NCI-H2107 (cell line): ENCODE measurements around the gene CTAG1A.
"Not testable (repeated sequence)": the region's sequence is repeated elsewhere in the genome, so short reads cannot be mapped to it uniquely, and the experiment has no call there.

Experiments used
- DNase-seq: peaks from one replicate; lab custom pipeline; 2025; lab: John Stamatoyannopoulos, UW

Gene CTAG1A

DNA sequence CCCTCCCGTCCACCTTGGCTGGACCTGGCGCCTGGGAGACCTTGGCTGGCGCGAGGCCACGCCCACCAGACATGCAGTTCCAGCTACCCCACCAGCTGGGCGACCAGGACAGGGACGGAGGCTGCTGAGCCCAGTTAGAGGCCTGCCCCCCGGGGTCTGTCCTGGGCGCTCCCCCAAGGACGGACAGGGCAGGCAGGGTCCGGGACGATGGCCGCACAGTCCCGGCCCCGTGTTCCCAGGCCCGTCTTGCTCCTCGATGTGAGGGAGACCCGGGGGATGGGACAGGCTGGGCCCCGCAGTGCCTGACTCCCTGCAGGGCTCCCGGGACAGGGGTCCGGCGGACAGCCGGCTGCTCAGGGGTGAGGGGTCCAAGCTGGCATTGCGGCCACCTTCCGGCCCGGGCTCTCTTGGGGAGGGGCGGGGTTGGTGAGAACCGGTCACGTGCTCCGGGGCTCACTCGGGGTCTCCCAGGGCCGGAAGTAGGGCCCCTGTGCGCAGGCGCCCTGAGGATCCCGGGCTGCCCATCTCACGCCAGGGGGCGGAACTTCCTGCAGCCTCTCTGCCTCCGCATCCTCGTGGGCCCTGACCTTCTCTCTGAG lies at the start of gene CTAG1A:
TSS of gene CTAG1A (plus strand) at position 549 of the 599 bp plus-strand sequence. CDS start 74 bp downstream, outside the sequence.
- DNase-seq, result not testable (repeated sequence)

DNA sequence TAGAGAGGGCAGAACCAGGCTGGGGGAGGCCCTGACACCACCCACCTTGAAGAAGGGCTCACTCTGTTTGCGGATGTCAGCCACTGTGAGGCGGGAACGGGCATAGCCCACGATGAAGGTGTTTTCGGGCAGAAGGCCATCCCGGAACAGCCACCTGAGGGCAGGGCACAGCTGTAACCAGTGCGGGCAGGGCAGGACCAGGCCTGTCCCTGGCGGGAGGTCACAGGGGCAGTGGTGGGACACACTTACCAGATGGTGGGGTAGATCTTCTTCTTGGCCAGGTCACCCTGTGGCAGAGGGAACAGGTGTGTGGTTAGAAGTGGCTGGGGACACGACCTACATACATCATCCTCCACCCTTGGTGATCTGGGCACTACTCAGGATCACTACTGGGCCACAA lies 49.0 kb upstream of the CTAG1A start:
- DNase-seq, result no peak

DNA sequence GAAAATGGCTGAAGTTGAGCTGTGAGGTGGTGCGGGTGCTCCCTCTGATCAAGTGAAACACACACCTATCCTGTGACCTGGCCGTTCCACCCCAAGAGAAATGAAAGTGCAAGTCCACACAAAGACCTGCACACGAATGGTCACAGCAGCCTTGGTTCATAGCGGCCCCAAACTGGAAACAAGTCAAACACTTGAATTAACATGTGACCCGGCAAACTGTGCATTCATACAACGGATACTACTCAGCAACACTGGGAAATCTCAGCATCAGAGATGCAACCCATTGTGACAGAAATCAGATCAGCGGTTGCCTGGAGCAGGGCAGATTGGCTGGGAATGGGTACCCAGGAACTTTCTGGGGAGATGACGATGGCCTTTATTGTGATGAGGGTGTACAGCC lies 45.9 kb upstream of the CTAG1A start:
- DNase-seq, result no peak

DNA sequence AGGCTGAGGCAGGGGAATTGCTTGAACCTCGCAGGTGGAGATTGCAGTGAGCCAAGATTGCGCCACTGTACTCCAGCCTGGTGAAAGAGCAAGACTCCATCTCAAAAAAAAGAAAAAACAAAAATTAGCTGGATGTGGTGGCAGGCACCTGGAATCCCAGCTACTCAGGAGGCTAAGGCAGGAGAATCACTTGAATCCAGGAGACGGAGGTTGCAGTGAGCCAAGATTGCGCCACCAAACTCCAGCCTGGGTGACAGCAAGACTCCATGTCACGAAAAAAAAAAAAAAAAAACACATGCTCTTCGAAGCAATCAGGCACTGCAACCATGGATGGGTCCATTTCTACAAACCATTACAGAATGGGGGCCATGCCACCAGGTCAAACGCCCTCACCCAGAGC lies 44.6 kb upstream of the CTAG1A start:
- DNase-seq, result not testable (repeated sequence)

DNA sequence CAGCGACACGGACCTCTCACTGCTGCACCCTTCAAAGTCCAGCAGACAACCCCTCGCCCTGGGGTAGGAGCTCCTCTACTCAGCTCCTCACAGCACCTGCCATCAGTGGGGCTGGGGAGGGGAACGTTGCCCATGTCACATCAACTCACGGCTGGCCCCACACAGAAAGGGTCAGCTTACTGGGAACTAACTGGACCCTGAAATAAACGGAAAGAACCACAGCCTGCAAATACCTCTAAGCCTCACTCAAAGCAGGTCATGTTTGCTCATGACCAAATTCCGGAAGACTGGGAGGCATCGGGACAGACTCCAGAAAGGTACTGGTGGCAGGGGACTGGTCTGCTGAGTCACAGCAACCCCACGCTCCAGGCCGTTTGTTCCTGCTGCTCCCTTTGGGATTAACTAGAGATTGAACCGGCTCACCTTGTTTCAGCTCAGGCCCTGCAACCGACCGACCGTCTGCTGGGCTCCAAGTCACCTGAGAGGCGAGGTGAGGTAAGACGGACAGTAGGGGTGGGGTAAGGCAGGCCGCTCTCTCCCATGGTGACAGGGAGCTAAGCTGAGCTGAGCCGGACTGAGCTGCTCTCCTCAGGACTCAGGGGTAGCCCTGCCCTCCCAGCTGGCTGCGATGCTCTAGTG lies 43.9 kb upstream of the CTAG1A start:
- DNase-seq, result no peak

DNA sequence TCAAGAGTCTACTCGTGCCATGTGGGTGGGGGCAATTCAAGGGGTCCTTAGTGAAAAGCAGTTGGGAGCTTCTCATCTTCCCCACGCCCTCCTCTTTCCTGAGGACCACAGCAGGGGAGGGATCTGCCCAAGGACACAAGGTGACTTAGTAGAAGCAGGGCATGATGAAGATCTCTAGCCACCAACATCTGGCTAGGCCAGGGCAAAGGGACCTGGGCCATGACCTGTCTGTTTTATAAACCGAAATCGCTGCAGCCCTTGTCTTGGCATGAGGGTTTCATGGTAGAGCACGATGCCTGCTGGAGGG lies 43.4 kb upstream of the CTAG1A start:
- DNase-seq, result no peak

DNA sequence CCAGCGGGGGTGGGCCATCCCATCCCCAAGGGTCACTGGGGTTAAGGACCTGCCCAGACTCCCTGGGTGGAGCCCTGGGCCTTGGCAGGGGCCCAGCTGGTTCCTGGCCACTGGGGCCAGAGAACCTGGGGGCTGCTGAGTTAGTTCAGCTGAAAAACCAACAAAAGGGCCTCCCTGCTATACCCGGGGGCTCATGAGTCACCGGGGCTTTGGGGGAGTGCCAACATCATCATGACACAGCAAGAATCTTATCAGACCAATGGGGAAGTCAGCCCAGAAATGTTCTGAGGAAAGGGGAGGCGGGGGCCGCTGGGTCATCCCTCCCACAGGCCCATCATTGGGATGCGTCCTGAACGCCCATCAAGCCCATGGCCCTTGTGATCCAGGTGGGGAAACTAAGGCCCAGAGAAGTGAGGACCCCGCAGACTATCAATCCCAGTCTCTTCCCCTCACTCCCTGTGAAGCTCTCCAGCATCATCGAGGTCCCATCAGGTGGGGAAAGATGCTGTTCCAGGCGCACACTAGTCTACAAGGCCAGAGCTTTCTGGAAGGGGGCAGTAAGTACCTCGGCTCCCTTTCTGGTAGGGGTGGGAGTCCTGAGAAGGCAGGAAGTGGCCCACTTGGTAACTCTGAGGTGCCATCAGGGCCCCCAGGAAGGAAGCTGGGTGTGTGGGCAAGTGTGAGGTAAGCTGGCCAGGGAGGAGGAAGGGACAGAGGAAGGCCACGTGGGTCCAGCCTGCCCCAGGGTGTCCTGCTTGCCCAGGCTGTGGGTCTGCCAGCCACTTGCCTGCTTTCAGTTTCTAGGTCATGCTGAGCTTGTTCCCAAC lies 42.8 kb upstream of the CTAG1A start:
- no peak for DNase-seq

DNA sequence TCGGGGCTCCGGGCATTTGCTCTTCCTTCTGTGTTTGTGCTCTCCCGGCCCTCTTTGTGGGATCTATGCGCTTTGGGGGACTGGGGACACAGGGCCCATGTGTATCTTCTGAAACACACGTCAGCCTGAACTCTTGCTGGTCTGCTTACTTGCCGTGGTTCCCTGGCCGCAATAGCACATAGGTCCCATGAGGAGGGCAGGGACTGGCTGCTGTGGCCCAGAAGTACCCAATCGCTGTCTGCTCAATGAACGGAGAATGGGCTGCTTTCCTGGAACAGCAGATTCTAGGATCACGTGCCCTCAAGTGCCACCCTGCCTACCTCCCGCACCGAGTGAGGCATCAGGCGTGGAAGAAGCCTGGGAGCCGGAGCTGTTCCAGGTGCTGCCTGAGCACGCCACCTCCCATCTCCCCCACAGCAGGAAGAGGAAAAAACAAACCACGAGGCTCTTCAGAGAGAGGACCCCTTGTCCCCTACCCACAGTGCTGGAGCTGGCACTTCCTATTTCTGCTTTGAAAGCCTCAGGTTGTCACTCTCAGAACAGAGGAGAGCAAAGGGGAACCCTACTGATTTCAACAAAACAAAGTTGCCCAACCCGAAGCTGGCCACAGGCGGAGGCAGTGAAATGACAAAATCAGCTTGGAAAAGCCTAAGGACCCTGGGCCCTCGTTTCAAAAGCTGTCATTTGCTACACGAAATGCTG lies 42.1 kb upstream of the CTAG1A start:
- no peak for DNase-seq

DNA sequence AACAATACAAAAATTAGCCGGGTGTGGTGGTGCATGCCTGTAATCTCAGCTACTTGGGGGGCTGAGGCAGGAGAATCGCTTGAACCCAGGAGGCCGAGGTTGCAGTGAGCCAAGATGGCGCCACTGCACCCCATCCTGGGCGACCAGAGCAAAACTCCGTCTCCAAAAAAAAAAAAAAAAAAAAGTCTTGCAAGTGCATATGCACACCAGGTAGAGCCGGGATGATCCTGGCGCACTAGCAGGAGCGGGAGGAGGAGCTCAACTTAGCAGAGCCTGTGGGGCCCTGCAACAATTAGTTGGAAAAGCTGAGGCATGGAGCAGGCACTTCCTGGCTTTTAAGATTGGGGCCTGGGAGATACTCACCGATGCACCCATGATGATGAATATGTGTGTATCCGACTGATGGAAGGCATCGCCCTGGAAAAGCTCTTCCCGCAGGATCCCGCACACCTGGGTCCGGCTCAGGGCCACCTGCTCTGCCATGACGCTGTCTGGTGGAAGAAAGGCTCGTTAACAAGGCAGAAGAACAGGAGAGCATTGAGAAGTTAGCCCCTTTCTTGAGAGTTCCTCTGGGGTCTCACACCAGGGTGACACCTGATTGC lies 39.2 kb upstream of the CTAG1A start:
- DNase-seq, result no peak

DNA sequence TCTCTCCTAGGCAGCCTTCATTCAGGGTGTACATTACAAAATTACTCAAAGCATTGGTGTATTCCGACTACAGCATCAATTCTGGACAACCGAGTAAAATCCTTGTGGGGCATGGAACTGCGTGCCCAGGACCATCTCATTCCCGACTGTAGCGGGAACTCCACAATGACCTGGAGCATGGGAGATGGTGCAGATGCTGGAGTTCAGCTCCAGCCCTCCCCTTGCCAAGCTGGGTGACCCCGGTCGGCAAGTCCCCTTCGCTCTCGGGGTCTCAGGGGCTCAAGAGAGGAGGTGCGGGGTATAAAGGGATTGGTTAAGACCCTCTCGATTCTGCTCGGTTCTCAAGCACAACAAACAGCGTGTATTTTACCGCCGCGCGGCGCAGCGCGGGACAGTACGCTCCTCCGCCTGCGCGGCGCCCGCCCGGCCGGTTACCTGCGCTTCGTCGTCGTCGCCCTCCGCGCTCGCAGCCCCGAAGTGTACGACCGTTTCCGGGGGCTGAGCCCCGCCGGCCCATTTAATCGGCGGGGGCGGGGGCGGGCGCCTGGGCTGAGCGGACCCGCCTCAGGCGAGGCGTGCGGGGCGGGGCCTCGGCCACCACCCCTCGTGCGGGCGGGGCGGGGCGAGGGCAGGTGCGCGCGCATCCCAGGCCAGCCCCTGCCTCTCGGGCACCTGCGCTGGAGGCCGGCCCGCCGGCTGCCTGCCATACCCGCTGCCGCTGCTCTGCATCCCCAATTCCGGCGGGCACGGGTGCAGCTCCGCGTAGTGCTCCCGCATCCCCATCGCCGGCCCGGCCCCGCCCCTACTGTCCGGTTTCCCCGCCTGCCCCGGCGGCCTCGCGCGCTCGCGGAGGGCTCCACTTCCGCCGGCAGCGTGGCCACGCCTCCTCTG lies 38.3 kb upstream of the CTAG1A start, which contains the start of gene G6PD:
TSS of gene G6PD (minus strand) at position 493 of the 891 bp plus-strand sequence. CDS start 691 bp downstream, outside the sequence.
- DNase-seq, result peak; percentile 79

DNA sequence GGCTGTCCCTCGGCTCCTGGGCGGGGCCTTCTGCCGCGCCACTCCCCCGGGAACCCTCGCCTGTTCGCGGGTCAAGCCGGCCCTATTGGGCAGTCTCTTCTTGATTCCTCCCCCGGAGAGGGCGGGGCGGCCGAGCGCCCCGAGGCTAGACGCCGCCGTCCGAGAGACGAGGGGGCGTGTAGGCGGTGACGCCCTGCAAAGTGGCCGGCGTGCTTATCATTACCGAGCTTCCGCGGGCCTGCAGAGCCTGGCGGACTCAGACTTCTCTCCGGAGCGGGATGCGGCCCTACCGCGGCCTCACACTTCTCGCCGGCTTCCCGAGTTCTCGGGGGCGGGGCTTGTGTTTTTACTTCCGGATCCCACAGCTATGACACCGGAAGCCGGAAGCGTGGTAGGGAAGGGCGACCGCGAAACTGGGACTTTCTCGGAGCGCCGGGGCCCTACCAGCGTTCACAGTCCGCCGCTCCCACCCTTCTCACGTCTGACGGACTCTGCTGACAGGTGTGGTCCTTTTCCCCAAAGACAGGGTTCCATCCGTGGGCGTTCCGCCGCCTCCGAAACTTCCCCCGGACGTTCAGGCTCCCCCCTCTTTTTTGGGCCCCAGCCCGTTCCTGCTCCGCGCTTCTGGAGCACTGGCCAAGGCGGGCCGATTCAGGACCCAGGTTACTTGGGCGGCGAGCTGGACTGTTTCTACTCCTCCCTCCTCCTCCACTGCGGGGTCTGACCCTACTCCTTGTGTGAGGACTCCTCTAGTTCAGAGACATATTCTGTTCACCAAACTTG lies 37.5 kb upstream of the CTAG1A start, which contains the start of gene IKBKG:
TSS of gene IKBKG (plus strand) at position 376 of the 783 bp plus-strand sequence. CDS start 4,383 bp downstream, outside the sequence.
- DNase-seq, result peak; percentile 86

DNA sequence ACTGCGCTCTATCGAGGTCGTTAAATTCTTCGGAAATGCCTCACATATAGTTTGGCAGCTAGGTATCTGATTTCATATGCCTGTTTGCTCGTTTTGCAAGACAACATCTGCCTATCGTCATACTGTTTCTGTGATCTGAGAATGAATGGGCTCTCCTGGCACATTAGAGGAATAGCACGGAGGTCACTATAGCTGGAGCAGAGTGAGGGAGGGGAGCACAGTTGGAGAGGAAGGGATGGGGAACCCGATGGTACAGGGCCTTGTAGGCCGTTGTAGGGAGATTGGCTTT lies 37.0 kb upstream of the CTAG1A start:
- DNase-seq, result no peak

DNA sequence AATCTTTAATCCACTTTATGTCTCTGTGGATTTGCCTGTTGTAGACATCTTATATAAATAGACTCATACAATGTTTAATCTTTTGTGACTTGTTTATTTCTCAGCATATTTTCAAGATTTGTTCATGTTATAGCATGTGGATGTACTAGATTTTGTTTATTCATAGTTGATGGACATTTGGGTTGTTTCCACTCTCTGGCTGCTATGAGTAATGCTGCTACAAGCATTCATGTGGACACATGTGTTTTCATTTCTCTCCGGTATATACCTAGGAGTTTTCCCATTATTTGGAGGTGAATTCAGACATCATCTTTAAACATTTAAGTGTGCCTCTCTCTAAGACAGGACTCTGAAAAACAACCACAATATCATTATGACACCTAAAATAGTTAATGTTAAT lies 35.2 kb upstream of the CTAG1A start:
- DNase-seq, result no peak

DNA sequence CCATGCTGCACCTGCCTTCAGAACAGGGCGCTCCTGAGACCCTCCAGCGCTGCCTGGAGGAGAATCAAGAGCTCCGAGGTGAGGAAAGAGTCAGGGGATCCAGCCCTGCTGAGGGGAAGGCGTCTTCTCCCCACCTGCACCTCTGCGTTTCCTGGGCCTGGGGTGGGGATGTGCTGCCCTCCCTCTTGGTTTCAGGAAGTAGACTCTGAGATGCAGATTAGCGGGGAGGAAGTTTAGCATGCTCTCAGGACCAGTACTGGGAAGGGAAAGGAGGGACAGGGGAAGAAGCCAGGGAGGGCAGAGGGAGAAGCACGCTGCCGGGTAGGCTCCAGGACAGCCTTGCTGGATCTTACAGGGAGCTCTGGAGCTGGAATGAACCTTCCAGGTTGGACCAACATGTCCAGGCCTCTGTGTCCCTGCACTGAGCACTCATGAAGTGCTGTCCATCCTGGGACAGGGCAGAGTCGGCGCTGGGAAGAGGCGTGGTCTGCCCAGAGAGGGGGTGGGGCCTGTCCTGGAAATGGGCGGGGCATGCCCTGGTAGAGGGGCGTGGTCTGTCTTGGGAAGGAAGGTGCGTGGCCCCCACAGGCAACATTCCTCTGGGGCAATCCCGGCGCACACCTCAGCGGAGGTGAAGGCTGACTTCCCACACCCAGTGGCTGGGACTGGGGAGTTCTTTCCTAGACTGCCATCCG lies 32.7 kb upstream of the CTAG1A start:
- DNase-seq, result not testable (repeated sequence)

DNA sequence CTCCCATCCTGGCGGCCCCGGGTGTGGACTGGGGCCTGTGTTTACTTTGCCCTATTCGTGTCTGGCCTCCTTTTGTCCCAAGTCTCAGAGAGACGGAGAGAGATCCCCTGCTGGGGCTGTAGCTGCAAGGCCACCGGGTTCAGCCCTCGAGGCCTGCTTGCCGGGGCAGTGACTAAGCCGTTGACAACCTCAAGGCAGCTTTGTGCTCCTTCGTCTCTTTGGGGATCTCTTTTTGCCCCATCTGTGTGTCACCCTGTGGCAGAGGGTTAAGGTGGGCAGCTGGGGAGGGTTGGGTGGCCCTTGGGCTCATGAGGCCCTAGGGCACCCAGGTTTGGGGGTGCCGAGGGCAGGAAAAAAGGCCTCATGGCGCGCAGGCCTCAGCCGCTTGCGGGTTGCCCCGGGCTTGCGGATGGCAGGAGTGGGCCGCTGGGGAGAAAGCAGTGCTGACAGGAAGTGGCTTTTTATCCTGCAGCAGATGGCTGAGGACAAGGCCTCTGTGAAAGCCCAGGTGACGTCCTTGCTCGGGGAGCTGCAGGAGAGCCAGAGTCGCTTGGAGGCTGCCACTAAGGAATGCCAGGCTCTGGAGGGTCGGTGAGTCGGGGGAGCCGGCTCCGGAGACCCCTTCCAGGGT lies 26.8 kb upstream of the CTAG1A start:
- not testable (repeated sequence) for DNase-seq

DNA sequence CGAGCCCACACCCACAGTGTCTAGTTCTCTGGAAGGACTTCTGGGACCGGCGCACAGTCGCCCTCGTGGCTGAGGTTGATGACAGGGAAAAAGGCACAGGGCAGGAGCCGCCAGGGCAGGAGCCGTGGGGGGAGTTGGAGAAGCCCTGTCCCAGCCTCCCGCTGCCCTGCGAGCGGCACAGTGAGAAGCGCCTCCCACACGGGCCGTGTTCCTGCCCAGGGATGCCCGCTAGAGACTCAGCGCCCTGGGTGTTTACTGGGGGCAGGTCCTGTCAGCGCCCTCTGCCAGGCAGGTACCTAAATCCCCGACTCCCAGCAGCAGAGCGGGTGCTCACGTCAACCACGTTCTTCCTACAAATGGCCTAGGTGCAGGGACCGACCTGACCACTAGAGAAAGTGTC lies 26.0 kb upstream of the CTAG1A start:
- DNase-seq, result not testable (repeated sequence)

DNA sequence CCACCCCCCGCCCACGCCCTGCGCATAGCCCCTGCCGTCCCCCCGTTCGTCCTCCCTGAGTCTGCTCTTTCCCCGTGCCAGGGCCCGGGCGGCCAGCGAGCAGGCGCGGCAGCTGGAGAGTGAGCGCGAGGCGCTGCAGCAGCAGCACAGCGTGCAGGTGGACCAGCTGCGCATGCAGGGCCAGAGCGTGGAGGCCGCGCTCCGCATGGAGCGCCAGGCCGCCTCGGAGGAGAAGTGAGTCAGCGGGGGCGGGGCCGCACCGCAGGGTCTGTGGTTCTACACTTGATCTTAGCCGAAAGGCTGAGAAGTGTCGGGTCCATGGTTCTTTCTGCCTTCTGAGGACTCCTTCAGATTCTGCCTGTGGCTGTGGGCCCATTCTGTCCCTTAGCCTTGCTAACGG lies 24.6 kb upstream of the CTAG1A start:
- not testable (repeated sequence) for DNase-seq

DNA sequence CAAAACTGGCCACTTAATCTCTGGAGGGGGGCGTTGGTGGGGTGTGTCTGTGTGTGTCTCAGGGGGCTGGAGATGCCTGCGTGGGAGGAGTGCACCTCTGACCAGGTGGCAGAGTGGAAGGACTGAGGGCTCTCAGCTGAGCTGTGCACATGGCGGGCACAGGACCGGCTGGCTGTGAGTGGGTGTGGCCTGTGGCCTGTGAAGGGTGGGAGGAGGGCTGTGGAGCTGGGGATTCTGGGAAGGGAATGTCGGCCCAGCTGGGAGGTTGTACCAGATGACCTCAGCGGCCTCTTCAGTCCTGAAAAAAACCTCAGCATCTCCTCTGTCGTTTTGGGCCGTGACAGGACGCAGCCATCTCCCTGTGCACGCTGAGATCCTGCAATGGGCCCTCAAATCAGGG lies 22.6 kb upstream of the CTAG1A start:
- DNase-seq, result not testable (repeated sequence)

DNA sequence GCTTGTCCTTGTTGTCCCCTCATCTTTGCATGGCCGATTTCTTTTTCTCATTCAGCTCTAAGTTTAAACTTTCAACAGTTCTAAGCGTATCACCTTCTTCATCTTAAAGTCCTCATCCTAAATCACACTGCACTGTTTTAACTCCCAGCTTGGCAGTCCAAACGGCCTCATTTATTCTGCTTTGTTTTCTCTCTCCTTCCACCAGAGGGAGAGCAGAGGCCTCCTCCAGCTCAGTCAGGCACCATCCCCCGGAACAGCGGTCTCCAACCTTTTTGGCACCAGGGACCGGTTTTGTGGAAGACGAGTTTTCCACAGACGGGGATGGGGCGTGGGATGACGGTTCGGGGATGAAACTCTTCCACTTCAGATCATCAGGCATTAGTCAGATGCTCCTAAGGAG lies 14.6 kb upstream of the CTAG1A start:
- not testable (repeated sequence) for DNase-seq
